ENCODE measurements around the gene GULP1. TPM values are rescaled to one million over a fixed set of nuclear protein-coding genes. Genes with fewer than 3 reads are reported as not detected.

The GULP1 gene
- total RNA-seq, 1 experiment from 2014 or later: 76.0 TPM

- TF ChIP-seq REST (IDR thresholded peaks at IDR 0.05; ENCODE audit: low read depth) (no peak), ELF1 (IDR thresholded peaks at IDR 0.05; ENCODE audit: borderline replicate concordance, low read depth) (no peak), POLR2A (IDR thresholded peaks at IDR 0.05; ENCODE audit: borderline replicate concordance, extremely low read depth, insufficient read depth, insufficient read length) (no peak), SRF (IDR thresholded peaks at IDR 0.05; ENCODE audit: low read depth) (no peak), TCF7L2 (IDR thresholded peaks at IDR 0.05; ENCODE audit: borderline replicate concordance, extremely low read depth, insufficient read depth, insufficient read length) (no peak), EZH2phosphoT487 (IDR thresholded peaks at IDR 0.05; ENCODE audit: borderline replicate concordance) (no peak), CEBPB (IDR thresholded peaks at IDR 0.05; ENCODE audit: low read depth) (no peak)
Measured at GRCh38 chr2:188244383-188244782, 47.3 kb upstream of the GULP1 start (continued).

GRCh38 chr2:188245230-188245629 lies 46.4 kb upstream of the GULP1 start:
- POLR2A ChIA-PET: interaction anchor here (1.5 kb wide), 1 partner anchor 20 kb away, joined by 3 read pairs; no protein-coding TSS in a partner anchor
- BruUV-seq (replicated peaks): no TSS peak
- no peaks in the 10 kb centered on the region for H3K36me3 ChIP-seq (ENCODE audit: control insufficient read depth in 1 of 2, insufficient read depth in 2 of 2, low read length in 2 of 2)
- no peak overlapping the region for H3K4me3 ChIP-seq (replicated peaks in 1 of 2; ENCODE audit: low read depth in 1 of 2, low read length in 2 of 2)
- no peaks in the 10 kb centered on the region for H3K79me2 ChIP-seq (ENCODE audit: insufficient read depth, low read length)
- intact Hi-C loops (cut with micrococcal nuclease): no loop called here
- H4K20me1 ChIP-seq (ENCODE audit: insufficient read depth): no peaks in the 10 kb centered on the region
- H3K27ac ChIP-seq (ENCODE audit: low read depth, low read length): no peak overlapping the region
- ATAC-seq (no peak), DNase-seq (ENCODE audit: low read depth, low spot score) (no peak)
- no peaks in the 10 kb centered on the region for H3K27me3 ChIP-seq (ENCODE audit: insufficient read depth, low read length)
- H3K9me3 ChIP-seq (ENCODE audit: control insufficient read depth in 1 of 2, insufficient read depth in 1 of 2, low read depth in 1 of 2, low read length in 2 of 2): no peaks in the 10 kb centered on the region
- no peak overlapping the region for H3K9ac ChIP-seq (ENCODE audit: low read length)
- peaks cover 0 to 8% of the 10 kb centered on the region in 2 experiments; a peak in 1 of 4 replicates for H3K4me1 ChIP-seq (ENCODE audit: control insufficient read depth in 1 of 2, insufficient read depth in 2 of 2, low read length in 2 of 2)
- CTCF ChIA-PET: no interaction called here
- TF ChIP-seq MAX (IDR thresholded peaks at IDR 0.05) (no peak), REST (IDR thresholded peaks at IDR 0.05; ENCODE audit: low read depth) (no peak), YY1 (IDR thresholded peaks at IDR 0.05; ENCODE audit: extremely low read depth, insufficient replicate concordance, low read depth, low read length) (no peak), CEBPB (IDR thresholded peaks at IDR 0.05; ENCODE audit: low read depth) (no peak), FOSL1 (IDR thresholded peaks at IDR 0.05; ENCODE audit: low read depth) (no peak), RAD21 (IDR thresholded peaks at IDR 0.05; ENCODE audit: low read depth) (no peak), ATF3 (IDR thresholded peaks at IDR 0.05) (no peak), JUND (IDR thresholded peaks at IDR 0.05) (no peak), EZH2 (IDR thresholded peaks at IDR 0.05) (no peak), TCF7L2 (IDR thresholded peaks at IDR 0.05; ENCODE audit: borderline replicate concordance, extremely low read depth, insufficient read depth, insufficient read length) (no peak), ZFX (IDR thresholded peaks at IDR 0.05) (no peak)
- RAD21 ChIA-PET (ENCODE audit: low non-redundant PET in 1 of 2, low total read pairs in 2 of 2, uncharacterized antibody in 2 of 2, unreplicated experiment in 2 of 2): no interaction called here
- no peak overlapping the region for H3K4me2 ChIP-seq (ENCODE audit: low read length)
- H3K9me2 ChIP-seq (ENCODE audit: insufficient read depth): no peaks in the 10 kb centered on the region
- no peak overlapping the region for H2AFZ ChIP-seq (ENCODE audit: low read depth, low read length, poor library complexity, severe bottlenecking)
